ENCODE data around the gene SIGMAR1.
A peak's percentile ranks its signal among the peaks of the same experiment; 100 is the strongest.

Gene SIGMAR1

GRCh38 chr9:34603610-34604231 lies 33.9 kb downstream of the SIGMAR1 start:
- peak; percentile 75 for DNase-seq (ENCODE audit: low read depth)

GRCh38 chr9:34601937-34602573 lies 35.5 kb downstream of the SIGMAR1 start:
- no peak for DNase-seq (ENCODE audit: low read depth)

- DNase-seq (ENCODE audit: low read depth), result no peak
These were observed 36.7 kb downstream of the SIGMAR1 start for GRCh38 chr9:34600908-34601307.

GRCh38 chr9:34599546-34599945 lies 38.0 kb downstream of the SIGMAR1 start:
- DNase-seq (ENCODE audit: low read depth), result no peak

GRCh38 chr9:34594177-34594576 lies 43.4 kb downstream of the SIGMAR1 start:
- no peak for DNase-seq (ENCODE audit: low read depth)

- peak; percentile 35 for DNase-seq (ENCODE audit: low read depth)
These were observed 44.5 kb downstream of the SIGMAR1 start for GRCh38 chr9:34592895-34593601.

GRCh38 chr9:34591917-34592866 lies 45.4 kb downstream of the SIGMAR1 start:
- no peak for DNase-seq (ENCODE audit: low read depth)

- peak; percentile 74 for DNase-seq (ENCODE audit: low read depth)
These were observed 46.2 kb downstream of the SIGMAR1 start for GRCh38 chr9:34591248-34591916.

- no peak for DNase-seq (ENCODE audit: low read depth)
These were observed 47.0 kb downstream of the SIGMAR1 start for GRCh38 chr9:34590381-34591247.

GRCh38 chr9:34589636-34590380 lies 47.8 kb downstream of the SIGMAR1 start, which contains the start of gene CNTFR:
Gene CNTFR (minus strand): TSS chr9:34589724. CDS start chr9:34568981, 20,743 bp downstream.
- peak; percentile 12 for DNase-seq (ENCODE audit: low read depth)

- DNase-seq (ENCODE audit: low read depth), result no peak
These were observed 48.6 kb downstream of the SIGMAR1 start for GRCh38 chr9:34588671-34589635.

- DNase-seq (ENCODE audit: low read depth), result no peak
These were observed 50.3 kb downstream of the SIGMAR1 start for GRCh38 chr9:34587271-34587670.

- no peak for DNase-seq (ENCODE audit: low read depth)
These were observed 51.5 kb downstream of the SIGMAR1 start for GRCh38 chr9:34585946-34586669.

- no peak for DNase-seq (ENCODE audit: low read depth)
These were observed 52.6 kb downstream of the SIGMAR1 start for GRCh38 chr9:34584970-34585369.

Measured in EH (cell line).